ENCODE measurements around the gene F11R.

- TF ChIP-seq CTCF (IDR thresholded peaks at IDR 0.05) (no peak), POLR2A (IDR thresholded peaks at IDR 0.05) (no peak)
These were observed 26.8 kb upstream of the F11R start for GRCh38 chr1:161047436-161048420.
